ENCODE measurements around the gene CRABP1. TPM values are rescaled to one million over a fixed set of nuclear protein-coding genes. Genes with fewer than 3 reads are reported as not detected.

CRABP1 gene
- total RNA-seq, 1 experiment from 2014 or later = 0.47 TPM

DNA sequence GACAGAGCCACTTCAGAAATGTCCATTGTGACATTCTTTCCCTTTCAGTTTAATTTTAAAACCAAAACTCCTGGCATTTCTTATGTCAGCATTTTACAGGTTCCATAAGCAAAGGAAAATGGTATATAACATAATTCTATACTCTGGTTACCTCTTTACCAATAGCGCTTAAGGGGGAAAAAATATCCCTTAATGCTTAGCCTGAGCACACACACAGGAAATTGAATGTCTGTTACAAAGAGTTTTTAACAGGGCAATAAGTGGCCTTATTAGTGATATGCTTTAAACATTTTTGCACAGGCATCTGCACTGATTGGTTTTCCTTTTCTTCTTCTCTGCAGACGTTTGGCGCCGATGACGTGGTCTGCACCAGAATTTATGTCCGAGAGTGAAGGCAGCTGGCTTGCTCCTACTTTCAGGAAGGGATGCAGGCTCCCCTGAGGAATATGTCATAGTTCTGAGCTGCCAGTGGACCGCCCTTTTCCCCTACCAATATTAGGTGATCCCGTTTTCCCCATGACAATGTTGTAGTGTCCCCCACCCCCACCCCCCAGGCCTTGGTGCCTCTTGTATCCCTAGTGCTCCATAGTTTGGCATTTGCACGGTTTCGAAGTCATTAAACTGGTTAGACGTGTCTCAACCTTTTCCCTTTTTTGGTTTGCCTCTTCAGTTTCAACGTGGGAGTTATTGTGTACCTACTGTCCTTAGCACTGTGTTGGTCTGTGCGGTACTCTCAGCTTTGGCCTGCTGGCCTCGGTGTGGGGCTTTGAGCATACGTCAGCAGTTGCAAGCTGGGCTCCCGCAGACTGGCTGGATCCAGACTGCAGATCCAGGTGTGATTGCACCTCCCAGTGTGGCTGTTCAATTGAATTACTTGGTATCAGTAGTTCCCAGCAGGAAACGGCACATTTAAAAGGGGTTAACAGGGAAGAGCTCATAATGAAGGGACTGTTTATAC lies 7.7 kb downstream of the CRABP1 start:
- Histone ChIP-seq H3K9me3 (ENCODE audit: control insufficient read depth in 1 of 2, insufficient read depth in 1 of 2, low read depth in 1 of 2, low read length in 2 of 2) (no peaks in the 10 kb centered on the region), H2AFZ (ENCODE audit: low read depth, low read length, poor library complexity, severe bottlenecking) (no peak overlapping the region), H3K27me3 (ENCODE audit: insufficient read depth, low read length) (peaks cover 18% of the 10 kb centered on the region), H4K20me1 (ENCODE audit: insufficient read depth) (no peaks in the 10 kb centered on the region), H3K4me2 (ENCODE audit: low read length) (no peak overlapping the region), H3K9ac (ENCODE audit: low read length) (no peak overlapping the region), H3K4me3 (replicated peaks in 1 of 2; ENCODE audit: low read depth in 1 of 2, low read length in 2 of 2) (no peak overlapping the region), H3K9me2 (ENCODE audit: insufficient read depth) (no peaks in the 10 kb centered on the region), H3K27ac (ENCODE audit: low read depth, low read length) (no peak overlapping the region), H3K36me3 (ENCODE audit: control insufficient read depth in 1 of 2, insufficient read depth in 2 of 2, low read length in 2 of 2) (no peaks in the 10 kb centered on the region), H3K79me2 (ENCODE audit: insufficient read depth, low read length) (no peaks in the 10 kb centered on the region), H3K4me1 (ENCODE audit: control insufficient read depth in 1 of 2, insufficient read depth in 2 of 2, low read length in 2 of 2) (peaks cover 0 to 2% of the 10 kb centered on the region in 2 experiments; a peak in 1 of 4 replicates)
- ChIA-PET POLR2A (no interaction called here), CTCF (no interaction called here), RAD21 (ENCODE audit: low non-redundant PET in 1 of 2, low total read pairs in 2 of 2, uncharacterized antibody in 2 of 2, unreplicated experiment in 2 of 2) (no interaction called here)
- TF ChIP-seq CEBPB (IDR thresholded peaks at IDR 0.05; ENCODE audit: low read depth) = no peak
- TF ChIP-seq, protein P1, sequence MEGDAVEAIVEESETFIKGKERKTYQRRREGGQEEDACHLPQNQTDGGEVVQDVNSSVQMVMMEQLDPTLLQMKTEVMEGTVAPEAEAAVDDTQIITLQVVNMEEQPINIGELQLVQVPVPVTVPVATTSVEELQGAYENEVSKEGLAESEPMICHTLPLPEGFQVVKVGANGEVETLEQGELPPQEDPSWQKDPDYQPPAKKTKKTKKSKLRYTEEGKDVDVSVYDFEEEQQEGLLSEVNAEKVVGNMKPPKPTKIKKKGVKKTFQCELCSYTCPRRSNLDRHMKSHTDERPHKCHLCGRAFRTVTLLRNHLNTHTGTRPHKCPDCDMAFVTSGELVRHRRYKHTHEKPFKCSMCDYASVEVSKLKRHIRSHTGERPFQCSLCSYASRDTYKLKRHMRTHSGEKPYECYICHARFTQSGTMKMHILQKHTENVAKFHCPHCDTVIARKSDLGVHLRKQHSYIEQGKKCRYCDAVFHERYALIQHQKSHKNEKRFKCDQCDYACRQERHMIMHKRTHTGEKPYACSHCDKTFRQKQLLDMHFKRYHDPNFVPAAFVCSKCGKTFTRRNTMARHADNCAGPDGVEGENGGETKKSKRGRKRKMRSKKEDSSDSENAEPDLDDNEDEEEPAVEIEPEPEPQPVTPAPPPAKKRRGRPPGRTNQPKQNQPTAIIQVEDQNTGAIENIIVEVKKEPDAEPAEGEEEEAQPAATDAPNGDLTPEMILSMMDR (IDR thresholded peaks at IDR 0.05 in 2 of 3, conservative IDR thresholded peaks at IDR 0.05 in 1 of 3; ENCODE audit: borderline replicate concordance in 1 of 3, insufficient read depth in 1 of 3, low read depth in 2 of 3, low read length in 2 of 3) = no peak
- TF ChIP-seq EGR1 (IDR thresholded peaks at IDR 0.05; ENCODE audit: low read depth) = no peak
- no peak for TF ChIP-seq JUND (IDR thresholded peaks at IDR 0.05)
- TF ChIP-seq, protein P2, sequence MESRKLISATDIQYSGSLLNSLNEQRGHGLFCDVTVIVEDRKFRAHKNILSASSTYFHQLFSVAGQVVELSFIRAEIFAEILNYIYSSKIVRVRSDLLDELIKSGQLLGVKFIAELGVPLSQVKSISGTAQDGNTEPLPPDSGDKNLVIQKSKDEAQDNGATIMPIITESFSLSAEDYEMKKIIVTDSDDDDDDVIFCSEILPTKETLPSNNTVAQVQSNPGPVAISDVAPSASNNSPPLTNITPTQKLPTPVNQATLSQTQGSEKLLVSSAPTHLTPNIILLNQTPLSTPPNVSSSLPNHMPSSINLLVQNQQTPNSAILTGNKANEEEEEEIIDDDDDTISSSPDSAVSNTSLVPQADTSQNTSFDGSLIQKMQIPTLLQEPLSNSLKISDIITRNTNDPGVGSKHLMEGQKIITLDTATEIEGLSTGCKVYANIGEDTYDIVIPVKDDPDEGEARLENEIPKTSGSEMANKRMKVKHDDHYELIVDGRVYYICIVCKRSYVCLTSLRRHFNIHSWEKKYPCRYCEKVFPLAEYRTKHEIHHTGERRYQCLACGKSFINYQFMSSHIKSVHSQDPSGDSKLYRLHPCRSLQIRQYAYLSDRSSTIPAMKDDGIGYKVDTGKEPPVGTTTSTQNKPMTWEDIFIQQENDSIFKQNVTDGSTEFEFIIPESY (IDR thresholded peaks at IDR 0.05; ENCODE audit: extremely low read depth, insufficient replicate concordance, low read length) = no peak
- TF ChIP-seq YY1 (IDR thresholded peaks at IDR 0.05; ENCODE audit: extremely low read depth, insufficient replicate concordance, low read depth, low read length) = no peak
- no peak for TF ChIP-seq CBX3 (IDR thresholded peaks at IDR 0.05; ENCODE audit: low read depth)
- no peak for TF ChIP-seq EZH2 (IDR thresholded peaks at IDR 0.05)
- TF ChIP-seq EZH2phosphoT487 (IDR thresholded peaks at IDR 0.05; ENCODE audit: borderline replicate concordance) = no peak
- TF ChIP-seq ELF1 (IDR thresholded peaks at IDR 0.05; ENCODE audit: borderline replicate concordance, low read depth) = no peak
- TF ChIP-seq, protein P3, sequence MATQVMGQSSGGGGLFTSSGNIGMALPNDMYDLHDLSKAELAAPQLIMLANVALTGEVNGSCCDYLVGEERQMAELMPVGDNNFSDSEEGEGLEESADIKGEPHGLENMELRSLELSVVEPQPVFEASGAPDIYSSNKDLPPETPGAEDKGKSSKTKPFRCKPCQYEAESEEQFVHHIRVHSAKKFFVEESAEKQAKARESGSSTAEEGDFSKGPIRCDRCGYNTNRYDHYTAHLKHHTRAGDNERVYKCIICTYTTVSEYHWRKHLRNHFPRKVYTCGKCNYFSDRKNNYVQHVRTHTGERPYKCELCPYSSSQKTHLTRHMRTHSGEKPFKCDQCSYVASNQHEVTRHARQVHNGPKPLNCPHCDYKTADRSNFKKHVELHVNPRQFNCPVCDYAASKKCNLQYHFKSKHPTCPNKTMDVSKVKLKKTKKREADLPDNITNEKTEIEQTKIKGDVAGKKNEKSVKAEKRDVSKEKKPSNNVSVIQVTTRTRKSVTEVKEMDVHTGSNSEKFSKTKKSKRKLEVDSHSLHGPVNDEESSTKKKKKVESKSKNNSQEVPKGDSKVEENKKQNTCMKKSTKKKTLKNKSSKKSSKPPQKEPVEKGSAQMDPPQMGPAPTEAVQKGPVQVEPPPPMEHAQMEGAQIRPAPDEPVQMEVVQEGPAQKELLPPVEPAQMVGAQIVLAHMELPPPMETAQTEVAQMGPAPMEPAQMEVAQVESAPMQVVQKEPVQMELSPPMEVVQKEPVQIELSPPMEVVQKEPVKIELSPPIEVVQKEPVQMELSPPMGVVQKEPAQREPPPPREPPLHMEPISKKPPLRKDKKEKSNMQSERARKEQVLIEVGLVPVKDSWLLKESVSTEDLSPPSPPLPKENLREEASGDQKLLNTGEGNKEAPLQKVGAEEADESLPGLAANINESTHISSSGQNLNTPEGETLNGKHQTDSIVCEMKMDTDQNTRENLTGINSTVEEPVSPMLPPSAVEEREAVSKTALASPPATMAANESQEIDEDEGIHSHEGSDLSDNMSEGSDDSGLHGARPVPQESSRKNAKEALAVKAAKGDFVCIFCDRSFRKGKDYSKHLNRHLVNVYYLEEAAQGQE (IDR thresholded peaks at IDR 0.05; ENCODE audit: low read depth) = no peak
- DNase-seq (ENCODE audit: low read depth, low spot score) (no peak), ATAC-seq (no peak)
- intact Hi-C loops (cut with micrococcal nuclease) = no loop called here
- no TSS peak for BruUV-seq (replicated peaks)

Data from HCT116 (cell line).